H1 (cell line): ENCODE results near the gene CRBN. TPM values are rescaled to one million over a fixed set of nuclear protein-coding genes. Genes with fewer than 3 reads are reported as not detected.

Experiments
- CTCF ChIA-PET: fragments of 300-600 bp; sonication (Branson Sonifier 250); formaldehyde crosslinking; loops from one replicate; lab custom pipeline; 2021; ENCODE audit not compliant: partially characterized antibody; lab: Charles Lee
- POLR2A ChIA-PET: fragments of 300-600 bp; sonication (Branson Sonifier 250); formaldehyde crosslinking; loops from one replicate; lab custom pipeline; 2021; ENCODE audit warnings: inconsistent platforms; ENCODE audit not compliant: partially characterized antibody; lab: Charles Lee
- DNase-seq, 2 experiments: peaks; one replicate each; pipeline versions ENCODE4 v3.0.0 to v3.0.0-alpha.2; 2010 to 2022; ENCODE audit warnings: low spot score in 2 of 2, low read depth in 1 of 2, mixed read lengths in 1 of 2
- FAIRE-seq: peaks from 2 replicates; lab custom pipeline; 2011; peaks lifted over from hg19 to GRCh38; lab: Jason Lieb, UNC
- H2AFZ ChIP-seq: 2 replicates; pipeline ENCODE4 v1.8.1; 2012; ENCODE audit warnings: low read length, inconsistent platforms
- H2AK5ac ChIP-seq: 2 replicates; pipeline ENCODE4 v1.6.1; 2013; ENCODE audit warnings: low read depth, low read length
- H2BK120ac ChIP-seq: replicated peaks from 2 replicates; pipeline ENCODE3; 2013; ENCODE audit warnings: low read depth, low read length, inconsistent platforms
- H2BK12ac ChIP-seq: 2 replicates; pipeline ENCODE4 v1.6.1; 2013; ENCODE audit warnings: low read depth, low read length
- H2BK15ac ChIP-seq: 2 replicates; pipeline ENCODE4 v1.6.1; 2013; ENCODE audit warnings: low read length
- H2BK20ac ChIP-seq: 2 replicates; pipeline ENCODE4 v1.6.1; 2013; ENCODE audit warnings: low read length
- H2BK5ac ChIP-seq: 2 replicates; pipeline ENCODE4 v1.6.1; 2013; ENCODE audit warnings: low read depth, low read length
- H3K14ac ChIP-seq: 2 replicates; pipeline ENCODE4 v1.6.1; 2013; ENCODE audit warnings: inconsistent platforms; ENCODE audit not compliant: insufficient read length
- H3K18ac ChIP-seq: 2 replicates; pipeline ENCODE4 v1.6.1; 2013; ENCODE audit warnings: low read length; ENCODE audit errors: extremely low read depth
- H3K23ac ChIP-seq: 2 replicates; pipeline ENCODE4 v1.6.1; 2013; ENCODE audit warnings: inconsistent platforms; ENCODE audit not compliant: insufficient read length
- H3K23me2 ChIP-seq: 2 replicates; pipeline ENCODE4 v1.6.1; 2013; ENCODE audit warnings: low read depth, low read length
- H3K27ac ChIP-seq: 2 replicates; pipeline ENCODE4 v1.6.1; 2011; ENCODE audit warnings: low read depth, low read length, inconsistent platforms
- H3K27me3 ChIP-seq, 4 experiments: replicated peaks in 1 of 4; 1 replicate in 1 of 4; 2 replicates in 3 of 4; pipeline versions ENCODE4 v1.6.1 to v1.8.1; 2011 to 2013; ENCODE audit warnings: low read length in 3 of 4, mild to moderate bottlenecking in 3 of 4, inconsistent platforms in 2 of 4, mixed read lengths in 2 of 4, moderate library complexity in 1 of 4; ENCODE audit not compliant: control insufficient read depth in 3 of 4, insufficient read depth in 3 of 4; ENCODE audit errors: extremely low read depth in 1 of 4
- H3K36me3 ChIP-seq, 4 experiments: 2 replicates each; pipeline versions ENCODE4 v1.6.1 to v1.8.1; 2011 to 2013; ENCODE audit warnings: mild to moderate bottlenecking in 4 of 4, low read length in 3 of 4, moderate library complexity in 2 of 4, control low read depth in 1 of 4, inconsistent platforms in 1 of 4; ENCODE audit not compliant: insufficient read depth in 4 of 4, control insufficient read depth in 2 of 4
- H3K4ac ChIP-seq: replicated peaks from 2 replicates; pipeline ENCODE3; 2013; ENCODE audit warnings: low read length, low read depth, mixed read lengths, inconsistent platforms; ENCODE audit not compliant: insufficient read length
- H3K4me1 ChIP-seq, 4 experiments: replicated peaks in 1 of 4; 1 replicate in 1 of 4; 2 replicates in 3 of 4; pipeline versions ENCODE4 v1.6.1 to v1.8.1; 2011 to 2013; ENCODE audit warnings: low read length in 3 of 4, inconsistent platforms in 2 of 4, mixed read lengths in 1 of 4; ENCODE audit not compliant: insufficient read depth in 4 of 4, control insufficient read depth in 3 of 4
- H3K4me2 ChIP-seq, 2 experiments: 2 replicates each; pipeline versions ENCODE4 v1.6.1 to v1.8.1; 2011 to 2013; ENCODE audit warnings: low read depth in 2 of 2, low read length in 2 of 2, control low read depth in 1 of 2, inconsistent platforms in 1 of 2, mild to moderate bottlenecking in 1 of 2; ENCODE audit not compliant: insufficient read depth in 1 of 2
- H3K4me3 ChIP-seq, 4 experiments: fragments of 200-600, 300-600 bp in 1 of 4; sonication (generic), shearing (Covaris generic), sonication (Bioruptor Twin) in 1 of 4; 2 replicates each; pipeline versions ENCODE4 v1.5.1 to v1.8.1; 2011 to 2016; ENCODE audit warnings: low read length in 4 of 4, low read depth in 3 of 4, control low read depth in 2 of 4, inconsistent platforms in 2 of 4, mild to moderate bottlenecking in 2 of 4, mixed read lengths in 1 of 4, moderate library complexity in 1 of 4; ENCODE audit not compliant: insufficient read depth in 2 of 4; ENCODE audit errors: extremely low read depth in 1 of 4
- H3K56ac ChIP-seq: replicated peaks from 2 replicates; pipeline ENCODE3; 2013; ENCODE audit warnings: low read depth, mild to moderate bottlenecking, mixed read lengths, low read length, inconsistent platforms; ENCODE audit not compliant: insufficient read length
- H3K79me1 ChIP-seq: 2 replicates; pipeline ENCODE4 v1.6.1; 2013; ENCODE audit warnings: low read depth, low read length, control low read depth
- H3K79me2 ChIP-seq, 2 experiments: 2 replicates each; pipeline versions ENCODE4 v1.6.1 to v1.8.1; 2012 to 2013; ENCODE audit warnings: low read length in 2 of 2, mild to moderate bottlenecking in 2 of 2, inconsistent platforms in 1 of 2; ENCODE audit not compliant: insufficient read depth in 2 of 2, control insufficient read depth in 1 of 2
- H3K9ac ChIP-seq, 4 experiments: replicated peaks in 1 of 4; 1 replicate in 1 of 4; 2 replicates in 3 of 4; pipeline versions ENCODE4 v1.6.1 to v1.8.1; 2011 to 2013; ENCODE audit warnings: low read depth in 3 of 4, low read length in 3 of 4, control low read depth in 2 of 4, mild to moderate bottlenecking in 2 of 4, moderate library complexity in 2 of 4, inconsistent platforms in 1 of 4; ENCODE audit errors: extremely low read depth in 1 of 4
- H3K9me3 ChIP-seq, 2 experiments: 2 replicates each; pipeline versions ENCODE4 v1.6.1 to v1.8.1; 2012 to 2013; ENCODE audit warnings: mild to moderate bottlenecking in 2 of 2, moderate library complexity in 2 of 2, control low read depth in 1 of 2, inconsistent platforms in 1 of 2, low read depth in 1 of 2, low read length in 1 of 2, mixed read lengths in 1 of 2; ENCODE audit not compliant: insufficient read depth in 2 of 2
- H4K20me1 ChIP-seq, 2 experiments: replicated peaks in 1 of 2; 2 replicates each; pipeline versions ENCODE3 to v1.8.1; 2011 to 2013; ENCODE audit warnings: inconsistent platforms in 2 of 2, low read length in 2 of 2, mild to moderate bottlenecking in 1 of 2; ENCODE audit not compliant: insufficient read depth in 2 of 2, control insufficient read depth in 1 of 2
- H4K5ac ChIP-seq: 2 replicates; pipeline ENCODE4 v1.6.1; 2013; ENCODE audit warnings: low read length, low read depth, mixed read lengths, inconsistent platforms; ENCODE audit not compliant: insufficient read length
- H4K8ac ChIP-seq: 2 replicates; pipeline ENCODE4 v1.8.0; 2013; ENCODE audit warnings: mild to moderate bottlenecking, moderate library complexity, low read length, inconsistent platforms; ENCODE audit not compliant: insufficient read depth; ENCODE audit errors: extremely low read depth
- H4K91ac ChIP-seq: replicated peaks from 2 replicates; pipeline ENCODE3; 2013; ENCODE audit warnings: low read length, mixed read lengths, inconsistent platforms; ENCODE audit not compliant: insufficient read length
- BRCA1 ChIP-seq: IDR thresholded peaks from 2 replicates; pipeline ENCODE4 v1.6.1; 2012; ENCODE audit warnings: low read depth, low read length, improper control_type of control experiment
- CEBPB ChIP-seq: IDR thresholded peaks from 2 replicates; pipeline ENCODE4 v1.6.1; 2012; ENCODE audit warnings: low read depth, low read length
- E2F6 ChIP-seq: IDR thresholded peaks from 2 replicates; pipeline ENCODE4 v1.6.1; 2012; ENCODE audit warnings: inconsistent platforms
- EGR1 ChIP-seq: IDR thresholded peaks from 2 replicates; pipeline ENCODE4 v1.6.1; 2011; ENCODE audit warnings: low read depth, low read length, borderline replicate concordance
- MAFK ChIP-seq: IDR thresholded peaks from 2 replicates; pipeline ENCODE4 v1.6.1; 2012; ENCODE audit warnings: low read depth, mild to moderate bottlenecking, improper control_type of control experiment, low read length
- PHF8 ChIP-seq: fragments of 200-600 bp; sonication (generic); conservative IDR thresholded peaks from 2 replicates; pipeline ENCODE4 v1.7.1; 2012; ENCODE audit warnings: low read depth, mild to moderate bottlenecking, inconsistent platforms, low read length, moderate library complexity
- POU5F1 ChIP-seq: IDR thresholded peaks from 2 replicates; pipeline ENCODE4 v1.6.1; 2011; ENCODE audit warnings: low read depth, mild to moderate bottlenecking, low read length, moderate library complexity
- SAP30 ChIP-seq: fragments of 300-600 bp; sonication (generic); IDR thresholded peaks from 2 replicates; pipeline ENCODE4 v1.7.1; 2012; ENCODE audit warnings: low read length, moderate library complexity, mild to moderate bottlenecking, inconsistent platforms; ENCODE audit not compliant: insufficient read depth, insufficient replicate concordance
- SIN3A ChIP-seq, 2 experiments: IDR thresholded peaks in 1 of 2; conservative IDR thresholded peaks in 1 of 2; 2 replicates each; pipeline ENCODE4 v1.6.1; 2011 to 2012; ENCODE audit warnings: low read length in 2 of 2, improper control_type of control experiment in 1 of 2, low read depth in 1 of 2, mild to moderate bottlenecking in 1 of 2
- SIX5 ChIP-seq: IDR thresholded peaks from 2 replicates; pipeline ENCODE4 v1.6.1; 2011; ENCODE audit warnings: mild to moderate bottlenecking, low read depth, low read length
- SP1 ChIP-seq: IDR thresholded peaks from 2 replicates; pipeline ENCODE4 v1.6.1; 2011; ENCODE audit warnings: low read depth, low read length
- SP2 ChIP-seq: IDR thresholded peaks from 2 replicates; pipeline ENCODE4 v1.6.1; 2012; ENCODE audit warnings: mild to moderate bottlenecking, low read length, inconsistent platforms
- SP4 ChIP-seq: IDR thresholded peaks from 2 replicates; pipeline ENCODE4 v1.6.1; 2012; ENCODE audit warnings: low read length, inconsistent platforms
- WGBS, 2 experiments: shearing (Covaris generic) in 1 of 2; methylation state at CpG; one replicate each; pipeline versions ENCODE4 v1.1.6 to v1.1.7; 2013 to 2015; ENCODE audit warnings: low lambda C conversion rate in 2 of 2, mixed read lengths in 2 of 2, inconsistent platforms in 1 of 2, low coverage in 1 of 2, missing lambda C conversion rate in 1 of 2; ENCODE audit not compliant: insufficient replicate concordance in 2 of 2, insufficient coverage in 1 of 2, insufficient read length in 1 of 2; ENCODE audit errors: extremely low coverage in 1 of 2, missing lambda C conversion rate in 1 of 2; 5-methylcytosine and 5-hydroxymethylcytosine counted together
- polyA plus RNA-seq, 7 experiments: library from polyadenylated mRNA; depleted of rRNA in 3 of 7; stranded (reverse) in 5 of 7; unstranded in 2 of 7; fragments of >200 nt in 5 of 7; fragments of 200-250 nt in 2 of 7; gene quantifications; 1 replicate in 5 of 7; 2 replicates in 1 of 7; 4 replicates in 1 of 7; pipeline versions ENCODE4 v1.2.1 to v1.2.3, GENCODE V29; 2011 to 2013; ENCODE audit warnings: missing spikeins in 2 of 7, mixed read lengths in 2 of 7
- total RNA-seq: library from RNA; stranded (reverse); fragmentation: NEBNext Ultra II Directional; extraction: Animal tissue kit (Norgen Biotek cat#: 25700); gene quantifications from 2 replicates; pipeline ENCODE4 v1.2.1, GENCODE V29; 2021

CRBN gene
- total and polyA plus RNA-seq, 2 of the 8 experiments (the other 6 are each of a cell fraction or from before 2014, with no cell fraction given) = 13.4 to 30.3 TPM

DNA sequence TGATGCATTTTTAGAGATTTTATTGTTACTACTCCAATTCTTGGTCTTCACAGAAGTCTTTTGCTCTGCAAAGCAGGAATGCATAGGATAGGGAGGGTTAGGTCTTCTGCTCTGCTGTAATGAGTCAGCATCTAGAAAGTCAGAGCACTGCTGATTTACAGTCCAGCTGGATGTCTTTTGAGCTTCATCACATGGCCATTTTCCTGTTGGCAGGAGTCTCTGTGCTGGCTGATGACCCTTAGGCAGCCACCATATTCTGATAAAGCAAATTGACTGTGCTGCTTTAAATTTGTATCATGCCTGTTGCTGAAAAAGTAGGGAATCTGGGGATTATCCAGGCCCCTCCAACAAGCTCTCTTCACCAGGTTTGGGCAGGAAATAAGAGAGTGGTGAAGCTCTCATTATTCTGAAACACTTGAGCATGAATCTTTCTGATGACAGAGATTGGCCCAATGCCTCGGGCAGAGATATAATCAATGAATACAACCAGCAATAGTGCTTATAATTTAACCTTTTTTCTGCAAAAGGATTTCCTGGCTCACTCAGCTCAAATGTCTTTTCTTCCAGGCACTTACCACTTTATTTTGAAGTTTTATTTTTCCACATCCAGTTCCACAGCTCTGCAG is 9.7 kb upstream of the CRBN start:
- Histone ChIP-seq H3K14ac (no peak overlapping the region), H4K91ac (no peak overlapping the region), H3K4me1 (no peaks in the 10 kb centered on the region), H3K27me3 (peaks cover 0 to 3% (median 0%) of the 10 kb centered on the region in 4 experiments; a peak in 1 of 7 replicates), H3K9ac (no peak overlapping the region), H3K27ac (no peak overlapping the region), H2BK15ac (no peak overlapping the region), H4K20me1 (no peaks in the 10 kb centered on the region), H3K4me3 (no peak overlapping the region), H4K8ac (no peak overlapping the region), H3K79me2 (no peaks in the 10 kb centered on the region), H3K23me2 (no peaks in the 10 kb centered on the region), H2BK5ac (no peak overlapping the region), H3K23ac (no peak overlapping the region), H3K56ac (no peak overlapping the region), H3K4ac (no peak overlapping the region), H3K18ac (no peak overlapping the region), H3K4me2 (no peak overlapping the region), H3K36me3 (no peaks in the 10 kb centered on the region), H3K79me1 (no peaks in the 10 kb centered on the region), H2BK12ac (no peak overlapping the region), H2BK20ac (no peak overlapping the region), H3K9me3 (no peaks in the 10 kb centered on the region), H2AK5ac (no peak overlapping the region), H2BK120ac (no peak overlapping the region), H2AFZ (no peak overlapping the region), H4K5ac (no peak overlapping the region)
- ChIA-PET POLR2A (no interaction called here), CTCF (interaction anchor here (1.0 to 1.2 kb wide), 2 partner anchors 8 to 11 kb away, joined by 3 to 4 read pairs; no protein-coding TSS in a partner anchor)
- no peak for FAIRE-seq
- WGBS, 2 experiments = 100% methylated on average over 1 of the region's 1 CpG; no CpG with 5 or more reads in 1 of the 2 experiments
- DNase-seq = no peak
- TF ChIP-seq SP1 (no peak), SP4 (no peak), MAFK (no peak), E2F6 (no peak), SIX5 (no peak), POU5F1 (no peak), SIN3A (conservative IDR thresholded peaks at IDR 0.05 in 1 of 2, IDR thresholded peaks at IDR 0.05 in 1 of 2; ENCODE audit: low read depth in 1 of 2, low read length in 2 of 2) (no peak), EGR1 (no peak), PHF8 (no peak), CEBPB (no peak), SAP30 (no peak), SP2 (no peak), BRCA1 (no peak)
